Amygdala (tissue), 56 donors: ENCODE data around the gene CEP131.

Experiments used
- DNase-seq, 56 donors: peaks; one replicate each; lab custom pipeline; 2025; lab: John Stamatoyannopoulos, UW

Gene CEP131

GRCh38 chr17:81171941-81172340, 50.8 kb downstream of the CEP131 start:
- no peak for DNase-seq

GRCh38 chr17:81170727-81171494, 51.9 kb downstream of the CEP131 start:
- DNase-seq, result no peak

GRCh38 chr17:81169870-81170309, 52.9 kb downstream of the CEP131 start:
- no peak for DNase-seq

DNA sequence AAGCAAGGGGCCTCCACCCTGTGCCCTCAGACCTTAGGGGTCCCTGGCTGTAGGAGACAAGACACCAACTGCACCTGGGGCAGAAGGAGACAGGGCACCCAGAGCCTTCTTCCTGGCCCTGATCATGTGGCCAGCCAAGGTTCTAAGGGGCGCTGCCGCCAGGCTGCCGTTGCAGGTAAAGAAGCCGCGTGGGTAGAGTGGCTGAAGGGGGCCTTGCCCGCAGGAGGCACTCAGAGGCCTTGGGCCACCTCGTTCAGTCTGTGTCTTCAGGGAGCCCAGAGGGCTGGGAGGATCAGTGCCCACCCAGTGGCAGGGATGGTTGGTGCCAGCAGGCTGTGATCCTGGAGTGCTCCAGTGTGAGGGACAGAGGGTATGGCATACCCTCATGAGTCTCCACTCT, 55.1 kb downstream of the CEP131 start:
- no peak for DNase-seq

- no peak for DNase-seq
Observed at GRCh38 chr17:81167194-81167524, 55.6 kb downstream of the CEP131 start.

- peak in 5 of 56 donors; percentile 22 to 75 (median 50) for DNase-seq
Observed at GRCh38 chr17:81166033-81166492, 56.7 kb downstream of the CEP131 start, which contains the start of gene AATK. Gene AATK (minus strand): TSS chr17:81166221. CDS start chr17:81165992, 229 bp downstream.

GRCh38 chr17:81165246-81166032, 57.3 kb downstream of the CEP131 start, which contains the start of gene PVALEF:
Gene PVALEF (plus strand): TSS chr17:81165507. CDS start chr17:81181227, 15,720 bp downstream.
- DNase-seq, result peak in 29 of 56 donors; percentile 23 to 77 (median 66)

GRCh38 chr17:81164371-81165245, 58.2 kb downstream of the CEP131 start:
- peak in 48 of 56 donors; percentile 27 to 83 (median 65) for DNase-seq

GRCh38 chr17:81163703-81164370, 58.9 kb downstream of the CEP131 start:
- peak in 2 of 56 donors; percentile 21 to 58 for DNase-seq

DNA sequence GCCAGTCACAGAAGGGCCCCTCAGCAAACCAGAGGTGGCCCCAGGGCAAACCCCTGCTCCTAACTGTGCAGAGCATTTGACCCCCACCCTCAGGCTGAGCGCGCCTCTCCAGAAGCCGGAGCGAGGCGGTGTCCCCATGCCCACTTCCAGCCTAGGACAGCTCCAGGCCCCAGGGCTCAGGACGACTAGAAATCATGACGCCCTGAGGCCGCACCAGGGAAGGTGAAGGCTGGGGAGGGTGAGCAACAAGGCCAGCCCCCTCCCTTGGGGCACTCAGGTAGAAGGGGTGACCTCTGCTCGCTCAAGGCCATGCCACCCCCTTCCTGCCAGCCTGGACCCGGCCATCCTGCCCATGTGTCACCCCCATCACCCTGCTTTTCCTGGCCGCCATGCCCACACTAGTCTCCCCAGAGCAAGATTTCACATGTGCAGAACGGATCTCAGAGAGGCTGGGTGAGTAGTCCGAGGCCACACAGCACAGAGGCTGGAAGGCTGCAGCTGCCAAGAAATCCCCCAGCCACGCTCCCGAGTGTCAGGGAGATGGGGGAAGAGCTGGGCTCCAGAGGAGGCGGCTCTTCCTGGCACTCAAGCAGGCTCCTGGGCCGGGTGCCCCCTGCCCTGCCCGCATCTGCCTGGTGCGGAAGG, 59.6 kb downstream of the CEP131 start:
- no peak for DNase-seq

GRCh38 chr17:81162491-81162890, 60.3 kb downstream of the CEP131 start:
- DNase-seq, result no peak

GRCh38 chr17:81161972-81162371, 60.8 kb downstream of the CEP131 start:
- DNase-seq, result no peak

DNA sequence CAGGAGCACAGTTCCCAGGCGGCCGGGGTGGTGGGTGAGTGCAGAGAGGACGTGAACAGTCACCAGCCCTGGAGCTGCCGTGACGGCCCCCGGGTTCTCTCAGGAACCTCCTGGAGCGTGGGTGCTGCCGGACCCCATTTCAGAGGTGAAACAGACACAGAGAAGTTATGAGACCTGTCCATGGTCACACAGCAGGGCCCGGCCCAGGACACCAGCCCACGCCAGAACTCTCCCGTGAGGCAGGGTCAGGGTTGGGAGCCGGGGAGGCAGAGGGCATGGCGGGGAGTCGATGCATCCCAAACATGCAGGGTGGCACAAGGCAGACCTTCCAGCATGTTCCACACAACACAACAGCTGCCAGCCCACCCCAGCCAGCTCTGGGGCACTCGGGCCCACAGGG, 61.2 kb downstream of the CEP131 start:
- no peak for DNase-seq

- no peak for DNase-seq
Observed at GRCh38 chr17:81160747-81161453, 61.9 kb downstream of the CEP131 start.

DNA sequence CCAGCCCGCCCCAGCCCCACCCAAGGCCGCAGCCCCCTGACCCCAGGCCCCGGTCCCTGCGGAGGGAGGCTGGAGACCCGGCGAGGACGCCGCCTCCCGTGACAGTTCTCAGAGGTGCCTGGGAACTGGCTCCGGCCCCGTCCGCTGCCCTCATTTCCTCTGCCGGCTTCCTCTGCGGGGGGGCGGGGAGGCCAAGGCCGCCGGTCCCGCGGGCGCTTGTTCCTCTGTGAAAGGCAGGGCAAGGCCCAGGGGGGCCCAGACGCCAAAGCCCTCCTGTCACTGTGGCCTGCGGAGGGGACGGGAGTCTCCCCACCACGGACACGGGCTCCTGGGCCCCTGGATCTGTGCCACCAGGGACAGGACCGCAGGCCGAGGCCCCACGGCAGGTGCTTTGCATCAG, 62.5 kb downstream of the CEP131 start:
- DNase-seq, result peak in 14 of 56 donors; percentile 9 to 66 (median 41)

- DNase-seq, result no peak
Observed at GRCh38 chr17:81159611-81160265, 63.0 kb downstream of the CEP131 start.

- DNase-seq, result no peak
Observed at GRCh38 chr17:81158688-81159590, 63.8 kb downstream of the CEP131 start.
